SK-N-SH (cell line): ENCODE results near the gene RAD51B.
"Not testable (repeated sequence)": the region's sequence is repeated elsewhere in the genome, so short reads cannot be mapped to it uniquely, and the experiment has no call there.

Experiments used
- ELF1 ChIP-seq: IDR thresholded peaks from 2 replicates; pipeline ENCODE4 v1.4.0; 2012
- EP300 ChIP-seq, 2 experiments: IDR thresholded peaks; 2 replicates each; pipeline versions ENCODE4 v1.4.0 to v1.6.1; 2012; ENCODE audit warnings: borderline replicate concordance in 1 of 2, low read depth in 1 of 2, low read length in 1 of 2
- EZH2phosphoT487 ChIP-seq: fragments of 200-600 bp; sonication (generic); IDR thresholded peaks from 2 replicates; pipeline ENCODE4 v1.6.1; 2017; ENCODE audit warnings: low read depth, mixed run types, mild to moderate bottlenecking, antibody characterized with exemption, moderate library complexity, borderline replicate concordance
- FOSL2 ChIP-seq: IDR thresholded peaks from 2 replicates; pipeline ENCODE4 v1.4.0; 2012; ENCODE audit warnings: low read depth, mild to moderate bottlenecking, moderate library complexity, borderline replicate concordance
- FOXM1 ChIP-seq: IDR thresholded peaks from 2 replicates; pipeline ENCODE4 v1.4.0; 2012; ENCODE audit warnings: low read depth, mild to moderate bottlenecking
- JUND ChIP-seq: IDR thresholded peaks from 2 replicates; pipeline ENCODE4 v1.4.0; 2012
- POLR2AphosphoS5 ChIP-seq: IDR thresholded peaks from 2 replicates; pipeline ENCODE4 v1.6.1; 2012; ENCODE audit warnings: low read depth, low read length
- RFX5 ChIP-seq: IDR thresholded peaks from 2 replicates; pipeline ENCODE4 v1.6.1; 2012; ENCODE audit warnings: mild to moderate bottlenecking, improper control_type of control experiment, low read length
- SMC3 ChIP-seq: IDR thresholded peaks from 2 replicates; pipeline ENCODE4 v1.6.1; 2012; ENCODE audit warnings: low read depth, low read length, improper control_type of control experiment
- TF ChIP-seq, protein P1 (sequence below): fragments of 200-600 bp; sonication (generic); IDR thresholded peaks from 2 replicates; pipeline ENCODE4 v1.6.1; 2017; ENCODE audit warnings: antibody characterized with exemption, mild to moderate bottlenecking, moderate library complexity
- TF ChIP-seq, protein P2 (sequence below): IDR thresholded peaks from 2 replicates; pipeline ENCODE4 v1.4.0; 2012; ENCODE audit warnings: low read depth, borderline replicate concordance

DNA sequence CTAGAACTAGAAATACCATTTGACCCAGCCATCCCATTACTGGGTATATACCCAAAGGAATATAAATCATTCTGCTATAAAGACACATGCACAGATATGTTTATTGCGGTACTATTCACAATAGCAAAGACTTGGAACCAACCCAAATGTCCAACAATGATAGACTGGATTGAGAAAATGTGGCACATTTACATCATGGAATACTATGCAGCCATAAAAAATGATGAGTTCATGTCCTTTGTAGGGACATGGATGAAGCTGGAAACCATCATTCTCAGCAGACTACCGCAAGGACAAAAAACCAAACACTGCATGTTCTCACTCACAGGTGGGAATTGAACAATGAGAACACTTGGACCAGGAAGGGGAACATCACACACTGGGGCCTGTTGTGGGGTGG is 229.2 kb downstream of the RAD51B start:
- TF ChIP-seq SMC3; EP300 (IDR thresholded peaks at IDR 0.05; ENCODE audit: borderline replicate concordance in 1 of 2, low read depth in 1 of 2, low read length in 1 of 2); POLR2AphosphoS5; EZH2phosphoT487; RFX5; FOXM1; JUND; ELF1; FOSL2: not testable (repeated sequence)
- TF ChIP-seq, protein P1, sequence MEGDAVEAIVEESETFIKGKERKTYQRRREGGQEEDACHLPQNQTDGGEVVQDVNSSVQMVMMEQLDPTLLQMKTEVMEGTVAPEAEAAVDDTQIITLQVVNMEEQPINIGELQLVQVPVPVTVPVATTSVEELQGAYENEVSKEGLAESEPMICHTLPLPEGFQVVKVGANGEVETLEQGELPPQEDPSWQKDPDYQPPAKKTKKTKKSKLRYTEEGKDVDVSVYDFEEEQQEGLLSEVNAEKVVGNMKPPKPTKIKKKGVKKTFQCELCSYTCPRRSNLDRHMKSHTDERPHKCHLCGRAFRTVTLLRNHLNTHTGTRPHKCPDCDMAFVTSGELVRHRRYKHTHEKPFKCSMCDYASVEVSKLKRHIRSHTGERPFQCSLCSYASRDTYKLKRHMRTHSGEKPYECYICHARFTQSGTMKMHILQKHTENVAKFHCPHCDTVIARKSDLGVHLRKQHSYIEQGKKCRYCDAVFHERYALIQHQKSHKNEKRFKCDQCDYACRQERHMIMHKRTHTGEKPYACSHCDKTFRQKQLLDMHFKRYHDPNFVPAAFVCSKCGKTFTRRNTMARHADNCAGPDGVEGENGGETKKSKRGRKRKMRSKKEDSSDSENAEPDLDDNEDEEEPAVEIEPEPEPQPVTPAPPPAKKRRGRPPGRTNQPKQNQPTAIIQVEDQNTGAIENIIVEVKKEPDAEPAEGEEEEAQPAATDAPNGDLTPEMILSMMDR = not testable (repeated sequence)
- TF ChIP-seq, protein P2, sequence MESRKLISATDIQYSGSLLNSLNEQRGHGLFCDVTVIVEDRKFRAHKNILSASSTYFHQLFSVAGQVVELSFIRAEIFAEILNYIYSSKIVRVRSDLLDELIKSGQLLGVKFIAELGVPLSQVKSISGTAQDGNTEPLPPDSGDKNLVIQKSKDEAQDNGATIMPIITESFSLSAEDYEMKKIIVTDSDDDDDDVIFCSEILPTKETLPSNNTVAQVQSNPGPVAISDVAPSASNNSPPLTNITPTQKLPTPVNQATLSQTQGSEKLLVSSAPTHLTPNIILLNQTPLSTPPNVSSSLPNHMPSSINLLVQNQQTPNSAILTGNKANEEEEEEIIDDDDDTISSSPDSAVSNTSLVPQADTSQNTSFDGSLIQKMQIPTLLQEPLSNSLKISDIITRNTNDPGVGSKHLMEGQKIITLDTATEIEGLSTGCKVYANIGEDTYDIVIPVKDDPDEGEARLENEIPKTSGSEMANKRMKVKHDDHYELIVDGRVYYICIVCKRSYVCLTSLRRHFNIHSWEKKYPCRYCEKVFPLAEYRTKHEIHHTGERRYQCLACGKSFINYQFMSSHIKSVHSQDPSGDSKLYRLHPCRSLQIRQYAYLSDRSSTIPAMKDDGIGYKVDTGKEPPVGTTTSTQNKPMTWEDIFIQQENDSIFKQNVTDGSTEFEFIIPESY = not testable (repeated sequence)
